Sigmoid colon (tissue), 7 donors: ENCODE data around the gene UNC45B. TPM values are rescaled to one million over a fixed set of nuclear protein-coding genes. Genes with fewer than 3 reads are reported as not detected.

Experiments
- DNase-seq: peaks from one replicate; pipeline ENCODE4 v3.0.0-alpha.2; 2019
- H3K27ac ChIP-seq, 4 donors: fragments of 200-600 bp; sonication (generic); one replicate each; pipeline ENCODE4 v1.5.1; 2016 to 2019; ENCODE audit warnings: mild to moderate bottlenecking in 1 of 4
- H3K27me3 ChIP-seq, 3 donors: fragments of 200-600 bp; sonication (generic); one replicate each; pipeline ENCODE4 v1.5.1; 2019; ENCODE audit warnings: mild to moderate bottlenecking in 1 of 3
- H3K36me3 ChIP-seq, 4 donors: fragments of 200-600 bp; sonication (generic); one replicate each; pipeline ENCODE4 v1.5.1; 2016 to 2019
- H3K4me1 ChIP-seq, 4 donors: fragments of 200-600 bp; sonication (generic); one replicate each; pipeline ENCODE4 v1.5.1; 2017 to 2019
- H3K4me3 ChIP-seq, 4 donors: fragments of 200-600 bp; sonication (generic); one replicate each; pipeline ENCODE4 v1.5.1; 2017 to 2019; ENCODE audit warnings: mild to moderate bottlenecking in 2 of 4, moderate library complexity in 1 of 4
- H3K9me3 ChIP-seq, 4 donors: fragments of 200-600 bp in 3 of 4; sonication (generic) in 3 of 4; one replicate each; pipeline versions ENCODE4 v1.5.1 to v1.6.1; 2013 to 2019
- EP300 ChIP-seq, 4 donors: sonication (generic); formaldehyde crosslinking; IDR thresholded peaks; one replicate each; pipeline ENCODE4 v1.6.1; 2017; ENCODE audit warnings: antibody characterized with exemption in 4 of 4
- POLR2A ChIP-seq, 2 donors: fragments of 450-650 bp; IDR thresholded peaks; one replicate each; pipeline ENCODE4 v1.6.1; 2016; ENCODE audit warnings: antibody characterized with exemption in 2 of 2, mild to moderate bottlenecking in 2 of 2, moderate library complexity in 2 of 2
- POLR2AphosphoS5 ChIP-seq, 4 donors: sonication (generic); formaldehyde crosslinking; IDR thresholded peaks; one replicate each; pipeline ENCODE4 v1.6.1; 2017; ENCODE audit warnings: antibody characterized with exemption in 4 of 4
- WGBS, 2 donors: extraction: QIAGEN DNeasy Blood & Tissue Kit; methylation state at CpG; one replicate each; pipeline ENCODE4 v1.1.7; 2013; 5-methylcytosine and 5-hydroxymethylcytosine counted together
- intact Hi-C: fragments of 100-400 bp; cut with DNase I; formaldehyde crosslinking; loops from one replicate; pipeline ENCODE4 v1.15.1; 2023
- polyA plus RNA-seq, 3 donors: library from polyadenylated mRNA; stranded (reverse); fragments of 200-250 nt; gene quantifications; one replicate each; pipeline ENCODE4 v1.2.3, GENCODE V29; 2013
- total RNA-seq, 4 donors: library from RNA; depleted of rRNA; stranded (reverse); fragments of >200 nt; gene quantifications; one replicate each; pipeline ENCODE4 v1.1.0, GENCODE V29; 2016
- TF ChIP-seq, protein P1 (sequence below), 4 experiments: fragments of 450-650 bp in 3 of 4; fragments of 200-600 bp in 1 of 4; IDR thresholded peaks; one replicate each; pipeline ENCODE4 v1.5.1; 2016 to 2019; ENCODE audit warnings: antibody characterized with exemption in 4 of 4, mild to moderate bottlenecking in 3 of 4, moderate library complexity in 2 of 4
- donor health status: healthy with polysubstance abuse.
- donor health status: Bipolar disorder and iron deficiency.
- donor health status: healthy.

Gene UNC45B, protein sequence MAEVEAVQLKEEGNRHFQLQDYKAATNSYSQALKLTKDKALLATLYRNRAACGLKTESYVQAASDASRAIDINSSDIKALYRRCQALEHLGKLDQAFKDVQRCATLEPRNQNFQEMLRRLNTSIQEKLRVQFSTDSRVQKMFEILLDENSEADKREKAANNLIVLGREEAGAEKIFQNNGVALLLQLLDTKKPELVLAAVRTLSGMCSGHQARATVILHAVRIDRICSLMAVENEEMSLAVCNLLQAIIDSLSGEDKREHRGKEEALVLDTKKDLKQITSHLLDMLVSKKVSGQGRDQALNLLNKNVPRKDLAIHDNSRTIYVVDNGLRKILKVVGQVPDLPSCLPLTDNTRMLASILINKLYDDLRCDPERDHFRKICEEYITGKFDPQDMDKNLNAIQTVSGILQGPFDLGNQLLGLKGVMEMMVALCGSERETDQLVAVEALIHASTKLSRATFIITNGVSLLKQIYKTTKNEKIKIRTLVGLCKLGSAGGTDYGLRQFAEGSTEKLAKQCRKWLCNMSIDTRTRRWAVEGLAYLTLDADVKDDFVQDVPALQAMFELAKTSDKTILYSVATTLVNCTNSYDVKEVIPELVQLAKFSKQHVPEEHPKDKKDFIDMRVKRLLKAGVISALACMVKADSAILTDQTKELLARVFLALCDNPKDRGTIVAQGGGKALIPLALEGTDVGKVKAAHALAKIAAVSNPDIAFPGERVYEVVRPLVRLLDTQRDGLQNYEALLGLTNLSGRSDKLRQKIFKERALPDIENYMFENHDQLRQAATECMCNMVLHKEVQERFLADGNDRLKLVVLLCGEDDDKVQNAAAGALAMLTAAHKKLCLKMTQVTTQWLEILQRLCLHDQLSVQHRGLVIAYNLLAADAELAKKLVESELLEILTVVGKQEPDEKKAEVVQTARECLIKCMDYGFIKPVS
- total RNA-seq (not detected), polyA plus RNA-seq (under 1 TPM in 2 of 3 donors, not detected in 1; under 0.01 to 0.03 TPM)

DNA sequence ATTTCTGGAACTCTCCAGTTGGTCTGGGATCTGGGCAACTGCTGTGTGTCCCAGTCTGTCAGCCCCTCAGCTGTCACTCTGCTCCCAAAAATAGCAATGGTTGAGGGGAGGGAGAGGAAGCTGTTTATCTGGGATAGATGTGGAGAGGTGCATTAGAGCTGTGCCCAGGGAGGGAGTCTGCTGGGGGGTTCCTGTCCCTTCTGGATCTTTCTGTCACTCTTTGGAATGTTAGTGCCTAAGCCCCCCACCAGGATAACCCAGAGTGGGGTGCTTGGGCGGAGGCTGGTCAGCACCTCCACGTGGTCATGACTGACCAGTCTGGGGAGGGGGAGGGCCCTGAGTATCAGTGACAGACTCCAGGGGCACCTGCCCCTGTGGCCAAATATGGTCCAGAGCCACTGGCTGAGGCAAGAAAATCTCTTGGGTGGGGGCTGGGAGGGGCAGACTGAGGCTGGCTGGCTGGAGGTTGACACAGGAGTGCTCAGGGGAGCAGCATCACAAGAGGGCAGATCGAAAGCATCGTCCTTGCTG lies at the start of gene UNC45B:
Gene UNC45B, plus strand, starts transcription at position 443 of the 531 bp plus-strand sequence. CDS start 447 bp downstream, outside the sequence.
- WGBS, 2 donors, result 75 to 77% methylated on average over 4 of the region's 4 CpGs
- H3K27me3 ChIP-seq, result no peaks in the 10 kb centered on the region
- H3K4me3 ChIP-seq, result no peak within 1 kb of the TSS
- no peak for DNase-seq
- peaks cover 0 to 1% (median under 1%) of the 10 kb centered on the region in 4 donors for H3K4me1 ChIP-seq
- H3K36me3 ChIP-seq, result no peaks in the 10 kb centered on the region
- TF ChIP-seq POLR2A (IDR thresholded peaks at IDR 0.05), result no peak
- TF ChIP-seq, protein P1, sequence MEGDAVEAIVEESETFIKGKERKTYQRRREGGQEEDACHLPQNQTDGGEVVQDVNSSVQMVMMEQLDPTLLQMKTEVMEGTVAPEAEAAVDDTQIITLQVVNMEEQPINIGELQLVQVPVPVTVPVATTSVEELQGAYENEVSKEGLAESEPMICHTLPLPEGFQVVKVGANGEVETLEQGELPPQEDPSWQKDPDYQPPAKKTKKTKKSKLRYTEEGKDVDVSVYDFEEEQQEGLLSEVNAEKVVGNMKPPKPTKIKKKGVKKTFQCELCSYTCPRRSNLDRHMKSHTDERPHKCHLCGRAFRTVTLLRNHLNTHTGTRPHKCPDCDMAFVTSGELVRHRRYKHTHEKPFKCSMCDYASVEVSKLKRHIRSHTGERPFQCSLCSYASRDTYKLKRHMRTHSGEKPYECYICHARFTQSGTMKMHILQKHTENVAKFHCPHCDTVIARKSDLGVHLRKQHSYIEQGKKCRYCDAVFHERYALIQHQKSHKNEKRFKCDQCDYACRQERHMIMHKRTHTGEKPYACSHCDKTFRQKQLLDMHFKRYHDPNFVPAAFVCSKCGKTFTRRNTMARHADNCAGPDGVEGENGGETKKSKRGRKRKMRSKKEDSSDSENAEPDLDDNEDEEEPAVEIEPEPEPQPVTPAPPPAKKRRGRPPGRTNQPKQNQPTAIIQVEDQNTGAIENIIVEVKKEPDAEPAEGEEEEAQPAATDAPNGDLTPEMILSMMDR (IDR thresholded peaks at IDR 0.05), result no peak
- no peak for TF ChIP-seq EP300 (IDR thresholded peaks at IDR 0.05)
- TF ChIP-seq POLR2AphosphoS5 (IDR thresholded peaks at IDR 0.05), result no peak
- intact Hi-C loops, result no loop called here
- no peak within 1 kb of the TSS for H3K27ac ChIP-seq
- H3K9me3 ChIP-seq, result no peaks in the 10 kb centered on the region

DNA sequence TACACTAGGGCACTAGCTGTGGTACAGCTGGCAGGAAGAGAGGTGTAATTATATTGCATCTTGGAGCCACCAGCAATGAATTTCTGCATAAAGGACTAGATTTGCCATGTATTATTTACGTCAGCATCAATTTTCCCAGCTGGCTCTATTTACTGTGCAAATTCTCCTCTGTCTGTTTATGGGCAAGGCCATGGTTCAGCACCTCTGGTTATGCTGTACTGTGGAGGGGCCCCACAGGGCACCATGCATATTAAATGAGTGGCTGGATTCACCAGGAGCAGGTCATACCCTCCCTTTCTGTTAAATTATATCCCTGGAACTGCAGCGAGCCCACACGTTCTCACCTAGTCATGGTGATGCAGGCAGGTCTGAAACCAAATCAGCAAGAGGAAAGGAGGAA lies 47.7 kb upstream of the UNC45B start:
- intact Hi-C loops, result no loop called here
- TF ChIP-seq EP300 (IDR thresholded peaks at IDR 0.05) (no peak), POLR2AphosphoS5 (IDR thresholded peaks at IDR 0.05) (no peak), POLR2A (IDR thresholded peaks at IDR 0.05) (no peak)
- Histone ChIP-seq H3K4me3 (no peak overlapping the region), H3K27me3 (no peaks in the 10 kb centered on the region), H3K36me3 (peaks cover 8 to 62% (median 20%) of the 10 kb centered on the region in 4 donors), H3K9me3 (no peaks in the 10 kb centered on the region), H3K27ac (no peak overlapping the region), H3K4me1 (no peaks in the 10 kb centered on the region)
- no peak for DNase-seq
- WGBS, 2 donors, result 89 to 92% methylated on average over 3 of the region's 3 CpGs

DNA sequence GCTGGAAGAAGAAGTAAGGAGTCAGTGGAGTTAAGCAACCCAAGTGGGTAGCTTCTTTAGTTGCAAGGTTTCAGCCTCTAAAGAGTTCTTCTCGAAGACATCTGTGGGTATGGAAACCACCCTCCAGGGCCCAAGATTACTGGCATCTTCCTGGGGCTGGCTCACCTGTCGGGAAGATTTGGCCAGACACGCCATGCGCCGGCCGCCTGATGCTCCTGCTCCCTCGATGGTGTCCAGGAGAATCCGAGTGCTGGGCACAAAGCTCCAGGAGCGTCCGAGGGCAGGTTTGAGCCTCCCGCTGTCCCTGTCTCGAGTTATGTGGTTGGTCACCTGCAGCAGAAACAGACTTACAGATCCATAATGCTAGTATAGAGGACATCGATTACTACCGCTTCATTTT lies 46.6 kb upstream of the UNC45B start:
- no peaks in the 10 kb centered on the region for H3K4me1 ChIP-seq
- no peak overlapping the region for H3K4me3 ChIP-seq
- 95 to 96% methylated on average over 14 of the region's 14 CpGs for WGBS, 2 donors
- TF ChIP-seq POLR2AphosphoS5 (IDR thresholded peaks at IDR 0.05) (no peak), POLR2A (IDR thresholded peaks at IDR 0.05) (no peak), EP300 (IDR thresholded peaks at IDR 0.05) (no peak)
- TF ChIP-seq, protein P1 (IDR thresholded peaks at IDR 0.05), result no peak
- intact Hi-C loops, result no loop called here
- DNase-seq, result no peak
- no peak overlapping the region for H3K27ac ChIP-seq
- H3K36me3 ChIP-seq, result peaks cover 8 to 73% (median 25%) of the 10 kb centered on the region in 4 donors
- H3K9me3 ChIP-seq, result no peaks in the 10 kb centered on the region
- no peaks in the 10 kb centered on the region for H3K27me3 ChIP-seq

DNA sequence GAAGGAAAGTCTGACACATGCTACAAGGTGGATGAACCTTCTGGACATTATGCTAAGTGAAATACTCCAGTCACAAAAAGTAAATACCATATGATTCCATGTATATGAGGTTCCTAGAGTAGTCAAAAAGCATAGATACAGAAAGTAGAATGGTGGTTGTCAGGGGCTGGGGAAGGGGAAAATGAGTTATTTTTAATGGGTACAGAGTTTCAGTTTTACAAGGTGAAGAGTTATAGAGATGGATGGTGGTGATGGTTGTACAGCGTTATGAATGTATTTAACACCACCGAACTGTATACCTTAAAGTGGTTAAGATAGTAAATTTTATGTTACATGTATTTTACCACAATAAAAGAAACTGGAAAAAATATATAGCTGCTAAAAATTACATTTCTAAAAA lies 45.9 kb upstream of the UNC45B start:
- DNase-seq, result no peak
- intact Hi-C loops, result no loop called here
- no peaks in the 10 kb centered on the region for H3K4me1 ChIP-seq
- H3K36me3 ChIP-seq, result peaks cover 8 to 74% (median 28%) of the 10 kb centered on the region in 4 donors
- H3K27ac ChIP-seq, result no peak overlapping the region
- H3K27me3 ChIP-seq, result no peaks in the 10 kb centered on the region
- no peak overlapping the region for H3K4me3 ChIP-seq
- 77 to 95% methylated on average over 2 of the region's 2 CpGs for WGBS, 2 donors
- TF ChIP-seq POLR2AphosphoS5 (IDR thresholded peaks at IDR 0.05) (no peak), POLR2A (IDR thresholded peaks at IDR 0.05) (no peak), EP300 (IDR thresholded peaks at IDR 0.05) (no peak)
- TF ChIP-seq, protein P1 (IDR thresholded peaks at IDR 0.05), result no peak
- no peaks in the 10 kb centered on the region for H3K9me3 ChIP-seq
